Right lung (tissue), 5 donors: ENCODE data around the gene SDR39U1. TPM values are rescaled to one million over a fixed set of nuclear protein-coding genes. Genes with fewer than 3 reads are reported as not detected.
A peak's percentile ranks its signal among the peaks of the same experiment; 100 is the strongest.

Source experiments
- DNase-seq, 2 donors: peaks; one replicate each; pipeline ENCODE4 v3.0.0-alpha.2; 2013
- polyA plus RNA-seq, 5 donors: library from polyadenylated mRNA; unstranded; fragments of 120-200 nt; gene quantifications; one replicate each; pipeline versions ENCODE4 v1.2.1 to v1.2.3, GENCODE V29; 2013; ENCODE audit warnings: inconsistent platforms in 1 of 5, low replicate concordance in 1 of 5; ENCODE audit not compliant: insufficient read length in 5 of 5, insufficient read depth in 1 of 5

SDR39U1 gene
- polyA plus RNA-seq, 5 donors: 37.5 to 61.9 (median 48.8) TPM

- no peak for DNase-seq
Observed at GRCh38 chr14:24430682-24431568, 11.7 kb downstream of the SDR39U1 start.

- DNase-seq: peak; percentile 73 to 79
Observed at GRCh38 chr14:24430143-24430681, 12.4 kb downstream of the SDR39U1 start.

DNA sequence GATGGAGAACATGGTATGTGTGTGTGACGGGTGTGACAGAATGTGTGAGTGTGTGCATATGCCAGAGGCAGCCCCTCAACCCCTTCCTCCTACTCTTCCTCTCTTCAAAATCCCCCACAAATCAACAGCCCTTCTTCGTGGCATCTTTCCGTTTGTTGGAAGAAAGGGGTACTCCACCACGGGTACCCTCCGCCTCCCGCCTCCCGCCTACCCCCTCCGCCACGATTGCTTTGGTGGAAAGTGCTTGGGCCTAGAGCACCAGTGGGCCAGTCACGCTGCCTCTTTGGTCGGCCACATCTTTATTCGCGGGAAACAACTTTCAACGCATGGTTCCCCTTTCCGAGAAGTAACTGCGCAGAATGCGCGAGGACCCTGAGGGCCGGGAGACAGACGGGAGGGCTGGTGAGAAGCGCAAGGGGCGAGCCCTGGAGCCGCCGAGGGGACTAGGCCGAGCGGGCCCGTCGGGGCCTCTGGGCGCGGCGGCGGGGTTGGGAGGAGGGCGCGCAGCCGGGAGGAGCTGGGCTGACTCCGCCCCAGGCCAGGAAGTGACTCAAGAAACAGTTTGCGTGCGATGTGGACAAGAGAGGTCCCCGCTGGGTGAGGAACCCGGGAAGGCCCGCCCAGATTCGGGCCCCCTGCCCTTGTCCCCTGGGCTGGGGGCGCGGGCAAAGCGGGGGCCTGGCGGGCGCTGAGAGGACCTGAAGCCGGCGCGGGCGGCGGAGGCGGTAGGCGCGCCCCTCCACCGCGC, 13.0 kb downstream of the SDR39U1 start, which contains the start of the genes CBLN3 and KHNYN:
CBLN3 (minus strand) TSS at position 274 of the 748 bp plus-strand sequence. CDS start 614 bp downstream, outside the sequence.
KHNYN (plus strand) TSS at position 560 of the 748 bp plus-strand sequence. CDS start 777 bp downstream, outside the sequence.
- peak; percentile 90 to 91 for DNase-seq

DNA sequence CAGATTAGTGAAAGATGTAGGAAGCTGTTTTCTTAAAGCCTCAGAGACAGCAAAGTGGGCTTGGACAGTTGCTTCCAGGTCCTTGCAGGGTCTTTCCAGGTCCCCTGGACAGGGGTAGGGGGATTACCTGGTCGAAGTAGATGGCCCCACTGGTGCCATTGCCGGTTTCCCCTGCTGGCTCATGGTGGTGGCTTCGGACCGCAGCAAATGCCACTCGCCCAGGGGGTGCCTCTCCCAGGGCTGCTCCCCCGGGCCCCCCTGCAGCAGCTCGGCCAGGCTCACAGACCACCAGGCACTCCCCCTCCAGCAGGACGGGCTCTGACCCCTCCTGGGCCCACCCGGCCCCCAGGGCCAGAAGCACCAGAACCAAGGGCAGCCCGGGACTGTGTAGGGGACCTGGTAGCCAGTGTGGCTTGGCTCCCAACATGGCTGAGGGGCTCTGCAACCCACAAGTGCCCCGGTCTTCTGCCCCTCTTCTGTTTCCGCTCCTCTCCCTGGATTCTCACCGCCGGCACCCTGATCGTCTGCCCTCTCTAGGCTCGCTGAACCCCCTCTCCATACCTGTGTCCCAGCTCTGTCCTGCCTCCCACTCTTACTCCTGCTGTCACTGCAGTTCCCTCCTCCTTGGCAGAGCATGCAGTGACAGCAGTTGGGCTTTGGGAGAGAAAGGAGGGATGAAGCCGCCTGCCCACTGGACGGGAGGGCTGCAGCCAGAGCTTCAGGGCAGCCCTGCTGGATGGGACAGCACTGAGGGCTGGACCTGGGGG, 13.8 kb downstream of the SDR39U1 start:
- no peak for DNase-seq

- DNase-seq: no peak
Observed at GRCh38 chr14:24427537-24428508, 14.8 kb downstream of the SDR39U1 start.

DNA sequence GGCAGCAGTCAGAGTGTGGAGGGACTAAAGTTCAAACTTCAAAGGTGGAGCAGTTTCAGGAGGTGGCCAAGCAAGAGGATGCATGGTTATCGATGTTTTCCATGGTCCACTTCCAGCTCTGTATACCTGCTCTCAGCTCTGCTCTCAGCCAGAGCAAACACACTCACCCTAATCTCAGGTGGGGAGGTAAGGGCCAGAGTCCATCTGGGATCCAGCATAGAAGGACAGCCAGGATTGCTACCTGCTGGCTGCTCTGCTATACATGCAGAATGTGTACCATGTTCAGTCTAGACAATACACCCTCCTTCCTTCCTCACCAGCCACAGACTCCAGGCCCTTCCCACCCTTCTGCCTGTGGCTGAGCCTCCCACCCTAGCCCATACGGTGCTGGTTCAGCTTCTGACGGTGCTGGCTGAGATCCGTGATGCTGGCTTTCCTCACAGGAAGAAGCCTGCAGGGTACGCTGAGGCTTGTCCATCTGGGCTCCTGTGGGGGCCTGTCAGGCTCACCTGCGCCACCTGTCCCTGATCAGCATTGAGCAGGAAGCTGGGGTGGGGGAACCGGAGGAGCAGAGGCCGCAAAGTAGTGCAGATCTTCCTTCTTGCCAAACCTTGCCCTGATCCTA, 15.6 kb downstream of the SDR39U1 start:
- DNase-seq: no peak

DNA sequence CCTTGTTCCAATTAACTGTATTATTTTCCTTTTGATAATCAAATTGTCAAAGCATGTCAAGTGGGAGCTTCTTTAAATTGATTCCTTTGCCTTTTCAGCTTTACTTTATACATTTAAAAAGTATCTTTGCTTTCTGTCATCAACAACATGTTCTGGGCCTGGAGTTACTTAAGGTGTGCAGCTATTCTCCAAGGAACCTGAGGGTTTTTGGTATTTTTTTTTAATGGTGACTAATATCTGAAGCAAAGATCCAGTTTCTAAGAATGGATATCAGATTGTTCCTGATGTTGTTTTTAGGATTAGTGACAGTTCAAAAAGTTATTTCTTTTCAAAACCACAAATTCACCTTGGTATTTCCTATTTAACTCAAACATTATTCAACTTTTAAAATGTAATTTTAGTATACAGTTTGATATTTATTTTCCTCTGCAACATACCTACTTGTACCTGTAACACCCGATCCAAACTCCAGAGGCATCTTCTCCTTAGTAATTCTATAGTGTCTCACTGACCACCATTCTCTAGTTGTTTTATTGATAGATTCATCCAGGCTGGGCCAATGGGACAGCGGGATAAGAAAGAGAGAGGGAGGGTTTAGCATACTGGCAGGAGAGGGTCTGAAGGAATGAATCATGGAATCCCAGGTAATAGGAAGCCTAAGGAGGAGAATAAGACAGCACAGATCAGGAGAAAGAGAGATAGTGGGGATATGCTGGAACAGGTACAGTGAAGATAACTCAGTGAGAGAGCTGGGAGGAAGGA, 16.2 kb downstream of the SDR39U1 start:
- DNase-seq: no peak

GRCh38 chr14:24425704-24426103, 16.9 kb downstream of the SDR39U1 start:
- no peak for DNase-seq

GRCh38 chr14:24422694-24423601, 19.6 kb downstream of the SDR39U1 start:
- DNase-seq: no peak

GRCh38 chr14:24422261-24422660, 20.3 kb downstream of the SDR39U1 start:
- DNase-seq: no peak

DNA sequence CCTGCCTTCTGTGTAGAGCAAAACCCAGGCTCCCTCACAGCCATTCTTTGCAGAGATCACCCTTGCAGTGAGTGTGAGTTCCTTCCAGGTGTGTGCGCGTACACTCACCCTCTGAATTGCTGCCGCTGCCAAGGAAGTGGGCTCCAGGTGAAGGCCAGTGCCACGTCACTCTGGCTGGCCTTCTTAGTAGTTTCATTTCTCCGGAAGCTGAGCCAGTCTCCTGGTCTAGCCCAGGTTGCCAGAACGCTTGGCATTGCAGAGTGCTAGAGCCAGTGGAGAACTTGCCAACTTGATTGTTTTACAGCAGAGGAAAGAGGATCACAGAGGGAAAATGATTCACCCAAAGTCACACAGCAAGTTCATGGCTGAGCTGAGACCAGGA, 24.1 kb downstream of the SDR39U1 start:
- DNase-seq: no peak

GRCh38 chr14:24417832-24418491, 24.6 kb downstream of the SDR39U1 start:
- DNase-seq: no peak

GRCh38 chr14:24416932-24417619, 25.5 kb downstream of the SDR39U1 start:
- no peak for DNase-seq

GRCh38 chr14:24416254-24416931, 26.2 kb downstream of the SDR39U1 start:
- DNase-seq: no peak

DNA sequence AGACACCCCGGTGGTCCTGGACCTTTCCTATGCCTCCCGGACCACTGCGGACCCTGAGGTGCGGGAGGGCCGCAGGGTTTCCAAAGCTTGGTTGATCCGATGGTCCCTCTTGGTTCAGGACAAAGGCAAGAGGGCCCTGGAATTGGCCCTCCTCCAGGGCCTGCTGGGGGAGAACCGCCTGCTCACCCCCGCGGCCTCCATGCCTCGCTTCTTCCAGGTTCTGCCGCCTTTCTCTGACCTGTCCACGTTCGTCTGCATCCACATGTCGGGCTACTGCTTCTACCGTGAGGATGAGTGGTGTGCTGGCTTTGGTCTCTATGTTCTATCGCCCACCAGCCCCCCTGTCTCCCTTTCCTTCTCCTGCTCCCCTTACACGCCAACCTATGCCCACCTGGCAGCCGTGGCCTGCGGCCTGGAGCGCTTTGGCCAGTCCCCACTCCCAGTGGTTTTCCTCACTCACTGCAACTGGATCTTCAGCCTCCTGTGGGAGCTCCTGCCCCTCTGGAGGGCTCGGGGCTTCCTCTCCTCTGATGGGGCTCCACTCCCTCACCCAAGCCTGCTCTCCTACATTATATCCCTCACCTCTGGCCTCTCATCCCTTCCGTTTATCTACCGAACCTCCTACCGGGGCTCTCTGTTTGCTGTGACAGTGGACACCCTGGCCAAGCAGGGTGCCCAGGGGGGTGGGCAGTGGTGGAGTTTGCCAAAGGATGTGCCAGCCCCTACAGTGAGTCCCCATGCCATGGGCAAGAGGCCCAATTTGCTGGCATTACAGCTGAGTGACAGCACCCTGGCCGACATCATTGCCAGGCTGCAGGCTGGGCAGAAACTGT, 26.9 kb downstream of the SDR39U1 start:
- DNase-seq: no peak
